Subcutaneous abdominal adipose tissue (tissue), 5 donors: ENCODE data around the gene MIER2.
"Not testable (repeated sequence)": the region's sequence is repeated elsewhere in the genome, so short reads cannot be mapped to it uniquely, and the experiment has no call there.

ENCODE experiments used
- H3K27ac ChIP-seq: one replicate; pipeline ENCODE4 v1.7.0; 2013; ENCODE audit warnings: low read depth, mild to moderate bottlenecking, inconsistent platforms, low read length, moderate library complexity
- H3K27me3 ChIP-seq, 5 donors: one replicate each; pipeline ENCODE4 v1.7.0; 2013; ENCODE audit warnings: low read length in 5 of 5, inconsistent platforms in 1 of 5; ENCODE audit not compliant: control insufficient read depth in 5 of 5, insufficient read depth in 4 of 5
- H3K36me3 ChIP-seq, 5 donors: one replicate each; pipeline ENCODE4 v1.7.0; 2013; ENCODE audit warnings: low read length in 5 of 5; ENCODE audit not compliant: control insufficient read depth in 5 of 5, insufficient read depth in 5 of 5
- H3K4me1 ChIP-seq, 5 donors: one replicate each; pipeline ENCODE4 v1.7.0; 2013; ENCODE audit warnings: low read length in 5 of 5, mild to moderate bottlenecking in 3 of 5, moderate library complexity in 1 of 5; ENCODE audit not compliant: control insufficient read depth in 5 of 5, insufficient read depth in 5 of 5
- H3K4me3 ChIP-seq, 5 donors: one replicate each; pipeline ENCODE4 v1.7.0; 2013; ENCODE audit warnings: low read length in 5 of 5, low read depth in 1 of 5
- H3K9ac ChIP-seq, 5 donors: one replicate each; pipeline ENCODE4 v1.7.0; 2013; ENCODE audit warnings: low read length in 5 of 5, mild to moderate bottlenecking in 4 of 5, moderate library complexity in 3 of 5
- H3K9me3 ChIP-seq, 5 donors: one replicate each; pipeline ENCODE4 v1.7.0; 2013; ENCODE audit warnings: low read length in 5 of 5; ENCODE audit not compliant: control insufficient read depth in 5 of 5
- donor health status: healthy.
- donor health status: healthy.
- donor health status: healthy.
- donor health status: healthy.
- donor health status: healthy.

Gene MIER2, protein sequence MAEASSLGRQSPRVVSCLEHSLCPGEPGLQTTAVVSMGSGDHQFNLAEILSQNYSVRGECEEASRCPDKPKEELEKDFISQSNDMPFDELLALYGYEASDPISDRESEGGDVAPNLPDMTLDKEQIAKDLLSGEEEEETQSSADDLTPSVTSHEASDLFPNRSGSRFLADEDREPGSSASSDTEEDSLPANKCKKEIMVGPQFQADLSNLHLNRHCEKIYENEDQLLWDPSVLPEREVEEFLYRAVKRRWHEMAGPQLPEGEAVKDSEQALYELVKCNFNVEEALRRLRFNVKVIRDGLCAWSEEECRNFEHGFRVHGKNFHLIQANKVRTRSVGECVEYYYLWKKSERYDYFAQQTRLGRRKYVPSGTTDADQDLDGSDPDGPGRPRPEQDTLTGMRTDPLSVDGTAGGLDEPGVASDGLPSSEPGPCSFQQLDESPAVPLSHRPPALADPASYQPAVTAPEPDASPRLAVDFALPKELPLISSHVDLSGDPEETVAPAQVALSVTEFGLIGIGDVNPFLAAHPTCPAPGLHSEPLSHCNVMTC

GRCh38 chr19:344625-345319 is at the start of gene MIER2:
Gene MIER2 (minus strand): TSS chr19:344796. CDS start chr19:344782, 14 bp downstream.
- peak within 1 kb of the TSS; percentile 45 for H3K27ac ChIP-seq
- H3K27me3 ChIP-seq: no peaks in the 10 kb centered on the region
- H3K9ac ChIP-seq: peak within 1 kb of the TSS; percentile 59 to 77 (median 67)
- H3K9me3 ChIP-seq: no peaks in the 10 kb centered on the region
- H3K36me3 ChIP-seq: peaks cover 0 to 6% (median 0%) of the 10 kb centered on the region in 5 donors
- peaks cover 10 to 45% (median 43%) of the 10 kb centered on the region in 5 donors for H3K4me1 ChIP-seq
- peak within 1 kb of the TSS; percentile 62 to 84 (median 71) for H3K4me3 ChIP-seq

- H3K9me3 ChIP-seq, H3K4me1 ChIP-seq, H3K36me3 ChIP-seq, H3K4me3 ChIP-seq, H3K27ac ChIP-seq, H3K9ac ChIP-seq: not testable (repeated sequence)
- peaks cover 5 to 27% (median 20%) of the 10 kb centered on the region in 5 donors for H3K27me3 ChIP-seq
These were observed 49.0 kb upstream of the MIER2 start for GRCh38 chr19:393560-393959.

- peaks cover 4 to 24% (median 21%) of the 10 kb centered on the region in 5 donors for H3K27me3 ChIP-seq
- no peak overlapping the region for H3K4me3 ChIP-seq
- no peak overlapping the region for H3K27ac ChIP-seq
- H3K36me3 ChIP-seq: no peaks in the 10 kb centered on the region
- peaks cover 0 to 9% (median 0%) of the 10 kb centered on the region in 5 donors for H3K9me3 ChIP-seq
- H3K9ac ChIP-seq: no peak overlapping the region
- no peaks in the 10 kb centered on the region for H3K4me1 ChIP-seq
These were observed 47.9 kb upstream of the MIER2 start for GRCh38 chr19:392375-392970.

DNA sequence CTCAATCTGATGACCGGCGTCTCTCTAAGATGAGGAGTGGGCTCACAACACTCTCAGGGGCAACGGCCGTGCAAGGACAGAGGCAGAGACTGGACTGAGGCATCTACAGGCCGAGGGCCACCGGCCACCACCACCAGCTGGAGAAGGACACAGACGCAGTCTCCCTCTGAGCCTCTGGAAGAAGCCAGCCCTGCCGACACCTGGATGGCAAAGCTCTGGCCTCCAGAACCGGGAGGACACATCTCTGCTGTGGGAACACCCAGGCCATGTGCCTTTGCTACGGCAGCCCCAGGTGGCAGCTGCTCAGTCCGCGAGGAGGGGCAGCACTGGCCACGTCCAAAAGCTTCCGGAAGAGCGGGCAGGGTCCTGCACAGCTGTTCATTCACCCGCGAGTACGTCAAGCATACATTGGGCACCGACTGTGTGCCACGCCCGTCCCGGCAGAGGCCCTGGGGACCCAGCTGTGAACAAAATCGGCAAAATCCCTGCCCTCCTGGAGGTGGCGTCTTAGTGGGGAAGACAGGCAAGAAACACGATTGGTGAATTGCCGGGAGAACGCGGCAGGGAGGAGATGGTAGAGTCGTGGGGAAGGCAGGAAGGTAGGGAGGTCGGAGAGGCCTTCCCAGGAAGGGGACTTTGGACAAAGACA is 47.3 kb upstream of the MIER2 start:
- H3K9me3 ChIP-seq: peaks cover 0 to 9% (median 0%) of the 10 kb centered on the region in 5 donors
- H3K4me3 ChIP-seq: no peak overlapping the region
- no peaks in the 10 kb centered on the region for H3K4me1 ChIP-seq
- no peak overlapping the region for H3K9ac ChIP-seq
- no peak overlapping the region for H3K27ac ChIP-seq
- H3K36me3 ChIP-seq: no peaks in the 10 kb centered on the region
- peaks cover 5 to 24% (median 21%) of the 10 kb centered on the region in 5 donors for H3K27me3 ChIP-seq

- Histone ChIP-seq H3K9ac (no peak overlapping the region), H3K9me3 (peaks cover 0 to 9% (median 0%) of the 10 kb centered on the region in 5 donors), H3K27me3 (peaks cover 5 to 24% (median 21%) of the 10 kb centered on the region in 5 donors), H3K4me1 (no peaks in the 10 kb centered on the region), H3K4me3 (no peak overlapping the region), H3K27ac (no peak overlapping the region), H3K36me3 (no peaks in the 10 kb centered on the region)
These were observed 46.6 kb upstream of the MIER2 start for GRCh38 chr19:391207-391557.

DNA sequence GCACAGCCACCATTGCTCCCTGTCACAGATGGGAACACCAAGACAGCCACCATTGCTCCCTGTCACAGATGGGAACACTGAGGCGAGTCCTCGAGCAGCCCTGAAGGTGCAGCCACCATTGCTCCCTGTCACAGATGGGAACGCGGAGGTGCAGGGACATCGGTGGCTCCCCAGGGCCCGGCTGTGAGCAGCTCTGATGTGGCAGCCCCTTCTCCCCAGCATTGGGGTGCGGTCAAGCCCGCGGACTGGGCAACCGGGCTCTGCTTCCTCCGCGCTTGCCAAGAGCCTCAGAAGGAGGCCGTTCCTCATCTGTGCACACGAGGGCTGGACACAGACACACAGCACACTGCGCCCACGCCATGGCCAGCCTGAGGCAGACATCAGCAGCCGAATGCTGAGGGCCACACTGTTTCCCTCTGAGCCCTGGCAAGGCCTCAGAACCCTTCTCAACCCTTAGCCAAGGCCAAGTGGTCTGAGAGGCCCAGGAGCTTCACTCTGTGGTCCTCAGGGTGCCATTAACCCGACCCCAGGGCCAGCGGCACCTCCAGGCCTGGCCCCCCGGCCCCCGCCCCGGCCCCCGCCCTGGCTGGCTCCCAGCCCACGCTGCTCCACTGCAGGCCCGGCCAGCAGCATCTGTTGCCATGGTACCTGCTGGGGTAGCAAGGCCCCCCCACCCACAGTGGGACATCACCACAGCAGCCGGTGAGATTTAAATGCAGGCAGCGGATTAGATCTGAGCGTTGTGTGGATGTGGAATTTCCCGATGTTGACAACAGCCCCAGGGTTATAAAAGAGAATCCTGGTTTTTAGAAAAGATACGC is 46.0 kb upstream of the MIER2 start:
- Histone ChIP-seq H3K9ac (no peak overlapping the region), H3K27ac (no peak overlapping the region), H3K9me3 (peaks cover 0 to 7% (median 0%) of the 10 kb centered on the region in 5 donors), H3K36me3 (no peaks in the 10 kb centered on the region), H3K4me3 (no peak overlapping the region), H3K27me3 (peaks cover 5 to 24% (median 21%) of the 10 kb centered on the region in 5 donors), H3K4me1 (no peaks in the 10 kb centered on the region)

- Histone ChIP-seq H3K4me3 (no peak overlapping the region), H3K9me3 (peaks cover 0 to 3% (median 0%) of the 10 kb centered on the region in 5 donors), H3K4me1 (no peaks in the 10 kb centered on the region), H3K9ac (no peak overlapping the region), H3K36me3 (no peaks in the 10 kb centered on the region), H3K27ac (no peak overlapping the region), H3K27me3 (peaks cover 5 to 24% (median 21%) of the 10 kb centered on the region in 5 donors)
These were observed 45.3 kb upstream of the MIER2 start for GRCh38 chr19:389935-390289.

DNA sequence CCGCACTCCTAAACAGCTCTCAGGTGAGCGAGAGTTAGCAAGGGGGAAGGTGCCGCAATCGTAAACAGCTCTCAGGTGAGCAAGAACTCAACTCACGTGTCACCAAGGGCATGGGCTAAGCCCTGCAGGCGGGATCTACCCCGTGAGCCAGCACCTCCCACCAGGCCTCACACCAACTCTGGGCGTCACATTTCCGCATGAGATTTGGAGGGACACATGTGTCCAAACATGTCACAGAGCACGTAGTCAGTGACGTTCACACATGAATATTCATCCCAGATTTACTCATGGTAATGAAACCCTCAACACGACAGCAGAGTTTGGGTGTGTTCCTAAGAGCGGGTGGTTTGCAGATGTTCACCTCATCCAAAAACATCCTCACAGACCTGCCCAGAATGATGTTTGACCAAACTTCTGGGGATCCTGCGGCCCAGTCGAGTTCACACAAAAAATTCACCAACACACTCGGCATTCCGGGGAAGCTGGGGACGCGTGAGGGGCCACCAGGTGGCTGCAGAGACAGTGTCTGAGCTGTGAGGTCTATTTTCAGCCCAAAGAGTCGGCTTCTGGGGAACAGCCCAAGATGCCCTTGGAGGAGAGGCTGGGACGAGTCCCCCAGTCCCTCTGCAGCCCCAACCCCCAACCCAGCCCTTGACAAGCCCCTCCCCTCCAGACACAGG is 44.8 kb upstream of the MIER2 start:
- peaks cover 0 to 3% (median 0%) of the 10 kb centered on the region in 5 donors for H3K9me3 ChIP-seq
- no peak overlapping the region for H3K9ac ChIP-seq
- no peaks in the 10 kb centered on the region for H3K36me3 ChIP-seq
- peaks cover 5 to 24% (median 22%) of the 10 kb centered on the region in 5 donors for H3K27me3 ChIP-seq
- no peaks in the 10 kb centered on the region for H3K4me1 ChIP-seq
- no peak overlapping the region for H3K4me3 ChIP-seq
- H3K27ac ChIP-seq: no peak overlapping the region

DNA sequence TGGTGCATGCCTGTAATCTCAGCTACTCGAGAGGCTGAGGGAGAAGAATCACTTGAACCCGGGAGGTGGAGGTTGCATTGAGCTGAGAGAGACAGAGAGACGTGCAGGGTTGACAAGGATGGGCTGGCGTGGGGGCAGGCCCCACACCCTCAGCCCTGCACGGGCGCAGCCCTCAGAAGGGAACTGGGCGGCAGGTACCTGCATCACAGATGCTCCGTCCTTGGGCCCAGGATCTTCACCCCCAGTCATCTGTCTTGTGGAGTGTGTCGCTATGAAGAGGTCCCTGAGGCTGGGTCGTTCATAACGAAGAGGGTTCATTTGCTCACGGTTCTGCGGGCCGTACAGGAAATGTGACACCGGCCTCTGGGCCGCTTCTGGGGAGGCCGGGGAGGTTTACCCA is 44.1 kb upstream of the MIER2 start:
- no peaks in the 10 kb centered on the region for H3K36me3 ChIP-seq
- no peak overlapping the region for H3K9ac ChIP-seq
- no peak overlapping the region for H3K4me3 ChIP-seq
- peaks cover 0 to 4% (median 0%) of the 10 kb centered on the region in 5 donors for H3K4me1 ChIP-seq
- no peaks in the 10 kb centered on the region for H3K9me3 ChIP-seq
- peaks cover 5 to 30% (median 22%) of the 10 kb centered on the region in 5 donors for H3K27me3 ChIP-seq
- no peak overlapping the region for H3K27ac ChIP-seq
